ENCODE measurements around the gene CERS4.

- no peak for TF ChIP-seq CTCF (IDR thresholded peaks at IDR 0.05)
- no peak for TF ChIP-seq ZFX (IDR thresholded peaks at IDR 0.05; ENCODE audit: borderline replicate concordance)
Observed at GRCh38 chr19:8221161-8221560, 12.0 kb downstream of the CERS4 start.
